MCF 10A (cell line): ENCODE data around the gene STRIP2. TPM values are rescaled to one million over a fixed set of nuclear protein-coding genes. Genes with fewer than 3 reads are reported as not detected.
A peak's percentile ranks its signal among the peaks of the same experiment; 100 is the strongest.

ENCODE experiments used
- BruUV-seq: library from RNA; stranded (reverse); fragments of 400-500 nt; replicated peaks from 2 replicates; lab custom pipeline; 2021; lab: Mats Ljungman, UMichigan
- CTCF ChIA-PET: fragments of 300-600 bp; sonication (Branson Sonifier 250); formaldehyde crosslinking; extraction: SDS; loops from one replicate; lab custom pipeline; 2021; ENCODE audit warnings: antibody characterized with exemption, inconsistent platforms; lab: Yijun Ruan, JAX
- POLR2A ChIA-PET: fragments of 300-600, 350-650 bp; sonication (Branson Sonifier 250); formaldehyde crosslinking; extraction: SDS; loops from one replicate; lab custom pipeline; 2020; ENCODE audit warnings: antibody characterized with exemption, inconsistent platforms; lab: Yijun Ruan, JAX
- DNase-seq: peaks from one replicate; pipeline ENCODE4 v3.0.0-alpha.2; 2018; ENCODE audit not compliant: unreplicated experiment
- H3K27ac Mint-ChIP-seq: one replicate; pipeline ENCODE4 v1.8.0; 2022; ENCODE audit warnings: mild to moderate bottlenecking, low read depth, mixed read lengths; ENCODE audit not compliant: unreplicated experiment
- H3K27me3 Mint-ChIP-seq: one replicate; pipeline ENCODE4 v1.8.0; 2022; ENCODE audit warnings: mixed read lengths; ENCODE audit not compliant: insufficient read depth, unreplicated experiment
- H3K36me3 Mint-ChIP-seq: one replicate; pipeline ENCODE4 v1.8.0; 2022; ENCODE audit warnings: mild to moderate bottlenecking, moderate library complexity, mixed read lengths; ENCODE audit not compliant: insufficient read depth, unreplicated experiment
- H3K4me1 Mint-ChIP-seq: one replicate; pipeline ENCODE4 v1.8.0; 2022; ENCODE audit warnings: mixed read lengths; ENCODE audit not compliant: insufficient read depth, unreplicated experiment
- H3K4me3 Mint-ChIP-seq: one replicate; pipeline ENCODE4 v1.8.0; 2022; ENCODE audit warnings: mild to moderate bottlenecking, moderate library complexity, mixed read lengths; ENCODE audit not compliant: unreplicated experiment
- H3K9me3 Mint-ChIP-seq: one replicate; pipeline ENCODE4 v1.8.0; 2022; ENCODE audit warnings: mixed read lengths; ENCODE audit not compliant: unreplicated experiment
- intact Hi-C: fragments of 100-400 bp; cut with micrococcal nuclease; formaldehyde crosslinking; loops from 2 replicates; pipeline ENCODE4 v1.14.1; 2022
- total RNA-seq: library from RNA; stranded (reverse); gene quantifications from 2 replicates; pipeline ENCODE4 v1.2.3, GENCODE V29; 2022
- TF ChIP-seq, protein P1 (sequence below): fragments of 200-600 bp; IDR thresholded peaks from one replicate; pipeline ENCODE4 v1.8.0; 2022; ENCODE audit warnings: antibody characterized with exemption, mild to moderate bottlenecking; ENCODE audit not compliant: unreplicated experiment

The STRIP2 gene
- total RNA-seq, 1 experiment from 2014 or later = 6.3 TPM

GRCh38 chr7:129502708-129503685, 68.8 kb downstream of the STRIP2 start:
- TSS peak; percentile 28 for BruUV-seq
- DNase-seq = no peak
- no peaks in the 10 kb centered on the region for H3K9me3 Mint-ChIP-seq
- peak overlapping the region; percentile 71 for H3K4me3 Mint-ChIP-seq
- no peaks in the 10 kb centered on the region for H3K36me3 Mint-ChIP-seq
- POLR2A ChIA-PET = interaction anchor here (0.8 kb wide), 1 partner anchor 135 kb away, joined by 3 read pairs; no protein-coding TSS in a partner anchor
- intact Hi-C loops = no loop called here
- peaks cover 6% of the 10 kb centered on the region for H3K4me1 Mint-ChIP-seq
- CTCF ChIA-PET = interaction anchor here (0.6 to 1.3 kb wide), 6 partner anchors 15 to 1844 kb away, joined by 3 to 4 read pairs (median 3); no protein-coding TSS in a partner anchor
- H3K27ac Mint-ChIP-seq = peak overlapping the region; percentile 10
- TF ChIP-seq, protein P1, sequence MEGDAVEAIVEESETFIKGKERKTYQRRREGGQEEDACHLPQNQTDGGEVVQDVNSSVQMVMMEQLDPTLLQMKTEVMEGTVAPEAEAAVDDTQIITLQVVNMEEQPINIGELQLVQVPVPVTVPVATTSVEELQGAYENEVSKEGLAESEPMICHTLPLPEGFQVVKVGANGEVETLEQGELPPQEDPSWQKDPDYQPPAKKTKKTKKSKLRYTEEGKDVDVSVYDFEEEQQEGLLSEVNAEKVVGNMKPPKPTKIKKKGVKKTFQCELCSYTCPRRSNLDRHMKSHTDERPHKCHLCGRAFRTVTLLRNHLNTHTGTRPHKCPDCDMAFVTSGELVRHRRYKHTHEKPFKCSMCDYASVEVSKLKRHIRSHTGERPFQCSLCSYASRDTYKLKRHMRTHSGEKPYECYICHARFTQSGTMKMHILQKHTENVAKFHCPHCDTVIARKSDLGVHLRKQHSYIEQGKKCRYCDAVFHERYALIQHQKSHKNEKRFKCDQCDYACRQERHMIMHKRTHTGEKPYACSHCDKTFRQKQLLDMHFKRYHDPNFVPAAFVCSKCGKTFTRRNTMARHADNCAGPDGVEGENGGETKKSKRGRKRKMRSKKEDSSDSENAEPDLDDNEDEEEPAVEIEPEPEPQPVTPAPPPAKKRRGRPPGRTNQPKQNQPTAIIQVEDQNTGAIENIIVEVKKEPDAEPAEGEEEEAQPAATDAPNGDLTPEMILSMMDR = no peak
- H3K27me3 Mint-ChIP-seq = no peaks in the 10 kb centered on the region

GRCh38 chr7:129503725-129504124, 69.5 kb downstream of the STRIP2 start:
- no peaks in the 10 kb centered on the region for H3K36me3 Mint-ChIP-seq
- no peaks in the 10 kb centered on the region for H3K27me3 Mint-ChIP-seq
- TF ChIP-seq, protein P1 = no peak
- no peak for DNase-seq
- H3K9me3 Mint-ChIP-seq = no peaks in the 10 kb centered on the region
- peaks cover 6% of the 10 kb centered on the region for H3K4me1 Mint-ChIP-seq
- BruUV-seq = no TSS peak
- H3K27ac Mint-ChIP-seq = no peak overlapping the region
- intact Hi-C loops = no loop called here
- ChIA-PET CTCF (interaction anchor here (0.6 to 1.3 kb wide), 5 partner anchors 15 to 1844 kb away, joined by 3 to 4 read pairs (median 3); no protein-coding TSS in a partner anchor), POLR2A (interaction anchor here (0.8 kb wide), 1 partner anchor 134 kb away, joined by 3 read pairs; no protein-coding TSS in a partner anchor)
- H3K4me3 Mint-ChIP-seq = peak overlapping the region; percentile 71

DNA sequence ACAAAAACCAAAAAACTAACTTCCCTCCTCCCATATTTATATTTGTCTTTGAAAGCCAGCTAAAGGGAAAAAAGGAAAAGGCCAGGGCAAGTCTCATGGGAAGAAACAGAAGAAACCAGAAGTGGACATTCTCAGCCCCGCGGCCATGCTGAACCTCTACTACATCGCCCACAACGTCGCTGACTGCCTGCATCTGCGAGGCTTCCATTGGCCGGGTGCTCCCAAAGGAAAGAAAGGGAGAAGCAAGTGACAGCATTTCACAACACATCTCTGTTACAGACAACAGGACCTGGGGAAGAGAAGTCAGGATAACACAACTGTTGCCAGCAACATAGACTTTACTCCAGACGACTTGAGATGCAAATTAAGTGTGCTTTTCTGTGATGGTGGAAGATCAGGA, 78.0 kb downstream of the STRIP2 start:
- Mint-ChIP-seq H3K4me1 (no peaks in the 10 kb centered on the region), H3K27ac (no peak overlapping the region), H3K36me3 (no peaks in the 10 kb centered on the region), H3K4me3 (no peak overlapping the region), H3K9me3 (no peaks in the 10 kb centered on the region), H3K27me3 (no peaks in the 10 kb centered on the region)
- no peak for DNase-seq
- POLR2A ChIA-PET = interaction anchor here (0.5 to 0.7 kb wide), 2 partner anchors 22 to 1552 kb away, joined by 3 to 4 read pairs; no protein-coding TSS in a partner anchor
- TF ChIP-seq, protein P1 = no peak
- intact Hi-C loops = no loop called here
- BruUV-seq = no TSS peak
- CTCF ChIA-PET = no interaction called here

GRCh38 chr7:129513546-129513945, 79.3 kb downstream of the STRIP2 start:
- no peak overlapping the region for H3K4me3 Mint-ChIP-seq
- H3K4me1 Mint-ChIP-seq = no peaks in the 10 kb centered on the region
- ChIA-PET POLR2A (no interaction called here), CTCF (interaction anchor here (1.4 kb wide), 1 partner anchor 122 kb away, joined by 3 read pairs; no protein-coding TSS in a partner anchor)
- intact Hi-C loops = no loop called here
- no peak for DNase-seq
- H3K27me3 Mint-ChIP-seq = no peaks in the 10 kb centered on the region
- TF ChIP-seq, protein P1 = no peak
- H3K27ac Mint-ChIP-seq = no peak overlapping the region
- BruUV-seq = no TSS peak
- no peaks in the 10 kb centered on the region for H3K9me3 Mint-ChIP-seq
- no peaks in the 10 kb centered on the region for H3K36me3 Mint-ChIP-seq
